ENCODE data around the gene SERPINB6. TPM values are rescaled to one million over a fixed set of nuclear protein-coding genes. Genes with fewer than 3 reads are reported as not detected.

SERPINB6 gene
- total and polyA plus RNA-seq, 4 donors = 24.0 to 32.4 (median 31.8) TPM

DNA sequence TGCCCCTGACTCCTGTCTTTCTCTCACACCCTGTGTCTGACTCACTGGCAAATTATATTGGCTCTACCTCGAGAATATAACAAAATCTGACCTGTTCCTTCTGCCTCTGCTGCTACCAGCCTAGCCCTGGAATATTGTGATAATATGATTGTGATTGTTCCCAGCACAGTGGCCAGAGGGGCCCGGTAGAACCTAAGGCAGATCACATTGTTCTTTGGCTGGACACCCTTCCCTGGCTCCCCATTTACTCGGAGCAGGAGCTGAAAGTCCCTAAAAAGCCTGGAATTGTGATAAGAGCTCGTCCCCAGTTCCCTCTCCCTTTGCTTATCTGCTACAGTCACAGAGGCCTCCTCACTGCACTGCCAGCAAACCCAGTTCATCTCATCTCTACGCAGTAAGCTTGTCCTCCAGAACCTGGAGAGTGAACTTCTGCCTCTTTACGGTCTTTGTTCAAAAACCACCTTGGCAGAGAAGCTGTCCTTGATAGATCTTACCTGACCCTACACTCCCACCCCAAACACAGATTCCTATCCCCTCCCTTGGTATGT is 21.8 kb downstream of the SERPINB6 start:
- peaks cover 3 to 12% (median 7%) of the 10 kb centered on the region in 4 donors for H3K36me3 ChIP-seq (ENCODE audit: control insufficient read depth in 4 of 4, insufficient read depth in 3 of 4, low read depth in 1 of 4, low read length in 3 of 4)
- WGBS = 89% methylated on average over 6 of the region's 6 CpGs
- no peak overlapping the region for H3K27ac ChIP-seq (ENCODE audit: low read depth in 1 of 2, low read length in 2 of 2)
- no peak overlapping the region for H3K9ac ChIP-seq (ENCODE audit: low read depth in 1 of 2, low read length in 2 of 2)
- TF ChIP-seq CTCF (IDR thresholded peaks at IDR 0.05; ENCODE audit: low read depth, low read length, missing input control) = no peak
- no peak for TF ChIP-seq GABPA (IDR thresholded peaks at IDR 0.05 in 1 of 2, conservative IDR thresholded peaks at IDR 0.05 in 1 of 2)
- TF ChIP-seq MAX (IDR thresholded peaks at IDR 0.05) = no peak
- TF ChIP-seq RAD21 (IDR thresholded peaks at IDR 0.05) = no peak
- TF ChIP-seq FOXA2 (IDR thresholded peaks at IDR 0.05) = no peak
- TF ChIP-seq ATF3 (IDR thresholded peaks at IDR 0.05) = no peak
- no peak for TF ChIP-seq NR2F2 (IDR thresholded peaks at IDR 0.05)
- no peaks in the 10 kb centered on the region for H3K9me3 ChIP-seq (ENCODE audit: control insufficient read depth in 4 of 4, low read length in 3 of 4)
- peaks cover 0 to 8% (median 0%) of the 10 kb centered on the region in 4 donors for H3K4me1 ChIP-seq (ENCODE audit: control insufficient read depth in 4 of 4, insufficient read depth in 4 of 4, low read length in 3 of 4)
- H3K4me3 ChIP-seq (ENCODE audit: low read depth in 1 of 3, low read length in 3 of 3) = no peak overlapping the region
- DNase-seq (ENCODE audit: low spot score) = no peak
- H3K27me3 ChIP-seq (ENCODE audit: control insufficient read depth in 4 of 4, insufficient read depth in 4 of 4, low read length in 3 of 4) = no peaks in the 10 kb centered on the region

DNA sequence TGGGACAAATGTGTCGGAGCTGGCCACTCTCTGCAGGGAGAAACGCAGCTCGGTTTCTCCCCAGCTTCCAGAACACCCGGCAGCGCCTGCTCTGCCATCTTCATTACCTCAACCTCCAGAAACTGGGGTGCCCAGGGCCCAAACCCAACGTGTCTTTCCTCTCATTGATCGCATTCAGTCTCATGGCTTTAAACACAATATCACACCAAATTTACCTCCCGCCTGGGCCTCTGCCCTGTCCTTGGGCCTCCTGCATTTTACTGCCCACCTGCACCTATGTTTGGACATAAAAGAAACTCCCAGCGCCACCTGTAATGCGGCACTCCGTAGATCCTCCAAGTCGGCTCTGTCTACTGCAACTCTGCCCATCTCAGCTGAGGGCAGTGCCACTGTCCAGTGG is 22.2 kb downstream of the SERPINB6 start:
- Histone ChIP-seq H3K27me3 (ENCODE audit: control insufficient read depth in 4 of 4, insufficient read depth in 4 of 4, low read length in 3 of 4) (no peaks in the 10 kb centered on the region), H3K9ac (ENCODE audit: low read depth in 1 of 2, low read length in 2 of 2) (no peak overlapping the region), H3K9me3 (ENCODE audit: control insufficient read depth in 4 of 4, low read length in 3 of 4) (no peaks in the 10 kb centered on the region), H3K4me1 (ENCODE audit: control insufficient read depth in 4 of 4, insufficient read depth in 4 of 4, low read length in 3 of 4) (peaks cover 0 to 8% (median 0%) of the 10 kb centered on the region in 4 donors), H3K36me3 (ENCODE audit: control insufficient read depth in 4 of 4, insufficient read depth in 3 of 4, low read depth in 1 of 4, low read length in 3 of 4) (peaks cover 0 to 12% (median 6%) of the 10 kb centered on the region in 4 donors), H3K27ac (ENCODE audit: low read depth in 1 of 2, low read length in 2 of 2) (no peak overlapping the region), H3K4me3 (ENCODE audit: low read depth in 1 of 3, low read length in 3 of 3) (no peak overlapping the region)
- no peak for TF ChIP-seq FOXA1 (IDR thresholded peaks at IDR 0.05)
- TF ChIP-seq CTCF (IDR thresholded peaks at IDR 0.05; ENCODE audit: low read depth, low read length, missing input control) = no peak
- no peak for TF ChIP-seq SP1 (IDR thresholded peaks at IDR 0.05)
- TF ChIP-seq NR2F2 (IDR thresholded peaks at IDR 0.05) = no peak
- TF ChIP-seq TAF1 (conservative IDR thresholded peaks at IDR 0.05) = no peak
- TF ChIP-seq ATF3 (IDR thresholded peaks at IDR 0.05) = no peak
- no peak for TF ChIP-seq YY1 (IDR thresholded peaks at IDR 0.05)
- TF ChIP-seq JUND (IDR thresholded peaks at IDR 0.05) = no peak
- no peak for TF ChIP-seq HNF4G (IDR thresholded peaks at IDR 0.05)
- no peak for TF ChIP-seq RXRA (IDR thresholded peaks at IDR 0.05)
- TF ChIP-seq HNF4A (conservative IDR thresholded peaks at IDR 0.05) = no peak
- TF ChIP-seq, protein P1, sequence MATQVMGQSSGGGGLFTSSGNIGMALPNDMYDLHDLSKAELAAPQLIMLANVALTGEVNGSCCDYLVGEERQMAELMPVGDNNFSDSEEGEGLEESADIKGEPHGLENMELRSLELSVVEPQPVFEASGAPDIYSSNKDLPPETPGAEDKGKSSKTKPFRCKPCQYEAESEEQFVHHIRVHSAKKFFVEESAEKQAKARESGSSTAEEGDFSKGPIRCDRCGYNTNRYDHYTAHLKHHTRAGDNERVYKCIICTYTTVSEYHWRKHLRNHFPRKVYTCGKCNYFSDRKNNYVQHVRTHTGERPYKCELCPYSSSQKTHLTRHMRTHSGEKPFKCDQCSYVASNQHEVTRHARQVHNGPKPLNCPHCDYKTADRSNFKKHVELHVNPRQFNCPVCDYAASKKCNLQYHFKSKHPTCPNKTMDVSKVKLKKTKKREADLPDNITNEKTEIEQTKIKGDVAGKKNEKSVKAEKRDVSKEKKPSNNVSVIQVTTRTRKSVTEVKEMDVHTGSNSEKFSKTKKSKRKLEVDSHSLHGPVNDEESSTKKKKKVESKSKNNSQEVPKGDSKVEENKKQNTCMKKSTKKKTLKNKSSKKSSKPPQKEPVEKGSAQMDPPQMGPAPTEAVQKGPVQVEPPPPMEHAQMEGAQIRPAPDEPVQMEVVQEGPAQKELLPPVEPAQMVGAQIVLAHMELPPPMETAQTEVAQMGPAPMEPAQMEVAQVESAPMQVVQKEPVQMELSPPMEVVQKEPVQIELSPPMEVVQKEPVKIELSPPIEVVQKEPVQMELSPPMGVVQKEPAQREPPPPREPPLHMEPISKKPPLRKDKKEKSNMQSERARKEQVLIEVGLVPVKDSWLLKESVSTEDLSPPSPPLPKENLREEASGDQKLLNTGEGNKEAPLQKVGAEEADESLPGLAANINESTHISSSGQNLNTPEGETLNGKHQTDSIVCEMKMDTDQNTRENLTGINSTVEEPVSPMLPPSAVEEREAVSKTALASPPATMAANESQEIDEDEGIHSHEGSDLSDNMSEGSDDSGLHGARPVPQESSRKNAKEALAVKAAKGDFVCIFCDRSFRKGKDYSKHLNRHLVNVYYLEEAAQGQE (IDR thresholded peaks at IDR 0.05) = no peak
- TF ChIP-seq, protein P2, sequence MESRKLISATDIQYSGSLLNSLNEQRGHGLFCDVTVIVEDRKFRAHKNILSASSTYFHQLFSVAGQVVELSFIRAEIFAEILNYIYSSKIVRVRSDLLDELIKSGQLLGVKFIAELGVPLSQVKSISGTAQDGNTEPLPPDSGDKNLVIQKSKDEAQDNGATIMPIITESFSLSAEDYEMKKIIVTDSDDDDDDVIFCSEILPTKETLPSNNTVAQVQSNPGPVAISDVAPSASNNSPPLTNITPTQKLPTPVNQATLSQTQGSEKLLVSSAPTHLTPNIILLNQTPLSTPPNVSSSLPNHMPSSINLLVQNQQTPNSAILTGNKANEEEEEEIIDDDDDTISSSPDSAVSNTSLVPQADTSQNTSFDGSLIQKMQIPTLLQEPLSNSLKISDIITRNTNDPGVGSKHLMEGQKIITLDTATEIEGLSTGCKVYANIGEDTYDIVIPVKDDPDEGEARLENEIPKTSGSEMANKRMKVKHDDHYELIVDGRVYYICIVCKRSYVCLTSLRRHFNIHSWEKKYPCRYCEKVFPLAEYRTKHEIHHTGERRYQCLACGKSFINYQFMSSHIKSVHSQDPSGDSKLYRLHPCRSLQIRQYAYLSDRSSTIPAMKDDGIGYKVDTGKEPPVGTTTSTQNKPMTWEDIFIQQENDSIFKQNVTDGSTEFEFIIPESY (IDR thresholded peaks at IDR 0.05) = no peak
- no peak for TF ChIP-seq FOXA2 (IDR thresholded peaks at IDR 0.05)
- TF ChIP-seq EGR1 (IDR thresholded peaks at IDR 0.05; ENCODE audit: low read depth in 2 of 2) = no peak
- TF ChIP-seq RAD21 (IDR thresholded peaks at IDR 0.05) = no peak
- no peak for TF ChIP-seq GABPA (IDR thresholded peaks at IDR 0.05 in 1 of 2, conservative IDR thresholded peaks at IDR 0.05 in 1 of 2)
- no peak for TF ChIP-seq MAX (IDR thresholded peaks at IDR 0.05)
- 96% methylated on average over 12 of the region's 12 CpGs for WGBS
- DNase-seq (ENCODE audit: low spot score) = no peak
